Tibial nerve (tissue), 4 donors: ENCODE measurements around the gene BMP5. TPM values are rescaled to one million over a fixed set of nuclear protein-coding genes. Genes with fewer than 3 reads are reported as not detected.

ENCODE experiments used
- DNase-seq, 2 donors: peaks; one replicate each; pipeline ENCODE4 v3.0.0-alpha.2; 2019; ENCODE audit warnings: low spot score in 2 of 2
- H3K27ac ChIP-seq, 4 donors: fragments of 200-600 bp; sonication (generic) in 3 of 4; one replicate each; pipeline ENCODE4 v1.5.1; 2017 to 2019; ENCODE audit warnings: mild to moderate bottlenecking in 1 of 4
- H3K27me3 ChIP-seq, 2 donors: fragments of 200-600 bp; sonication (generic) in 1 of 2; one replicate each; pipeline versions ENCODE4 v1.5.1 to v1.6.0; 2017 to 2019
- H3K36me3 ChIP-seq, 3 donors: fragments of 200-600 bp; sonication (generic); one replicate each; pipeline ENCODE4 v1.5.1; 2018 to 2019
- H3K4me1 ChIP-seq, 4 donors: fragments of 200-600 bp; sonication (generic) in 3 of 4; one replicate each; pipeline ENCODE4 v1.5.1; 2017 to 2019
- H3K4me3 ChIP-seq, 4 donors: fragments of 200-600 bp; sonication (generic) in 3 of 4; one replicate each; pipeline ENCODE4 v1.5.1; 2017 to 2019; ENCODE audit warnings: mild to moderate bottlenecking in 1 of 4, moderate library complexity in 1 of 4
- H3K9me3 ChIP-seq, 4 donors: fragments of 200-600 bp; sonication (generic) in 3 of 4; one replicate each; pipeline ENCODE4 v1.5.1; 2017 to 2019
- EP300 ChIP-seq, 2 donors: sonication (generic); formaldehyde crosslinking; IDR thresholded peaks; one replicate each; pipeline ENCODE4 v1.6.1; 2017; ENCODE audit warnings: antibody characterized with exemption in 2 of 2, mild to moderate bottlenecking in 1 of 2
- POLR2A ChIP-seq, 2 donors: fragments of 450-650 bp; IDR thresholded peaks; one replicate each; pipeline ENCODE4 v1.6.1; 2017; ENCODE audit warnings: antibody characterized with exemption in 2 of 2, mild to moderate bottlenecking in 2 of 2, moderate library complexity in 2 of 2
- WGBS, 2 donors: methylation state at CpG; one replicate each; pipeline ENCODE4 v1.1.5; 2018; 5-methylcytosine and 5-hydroxymethylcytosine counted together
- total RNA-seq, 4 donors: library from RNA; depleted of rRNA; stranded (reverse); fragments of >200 nt; gene quantifications; one replicate each; pipeline ENCODE4 v1.1.0, GENCODE V29; 2016
- TF ChIP-seq, protein P1 (sequence below), 5 experiments: fragments of 200-600 bp in 3 of 5; fragments of 450-650 bp in 2 of 5; sonication (generic) in 3 of 5; IDR thresholded peaks; one replicate each; pipeline ENCODE4 v1.5.1; 2016 to 2019; ENCODE audit warnings: antibody characterized with exemption in 5 of 5, mild to moderate bottlenecking in 3 of 5, moderate library complexity in 2 of 5

Gene BMP5
- total RNA-seq, 4 donors from 2014 or later: 0.44 to 1.5 (median 1.1) TPM

DNA sequence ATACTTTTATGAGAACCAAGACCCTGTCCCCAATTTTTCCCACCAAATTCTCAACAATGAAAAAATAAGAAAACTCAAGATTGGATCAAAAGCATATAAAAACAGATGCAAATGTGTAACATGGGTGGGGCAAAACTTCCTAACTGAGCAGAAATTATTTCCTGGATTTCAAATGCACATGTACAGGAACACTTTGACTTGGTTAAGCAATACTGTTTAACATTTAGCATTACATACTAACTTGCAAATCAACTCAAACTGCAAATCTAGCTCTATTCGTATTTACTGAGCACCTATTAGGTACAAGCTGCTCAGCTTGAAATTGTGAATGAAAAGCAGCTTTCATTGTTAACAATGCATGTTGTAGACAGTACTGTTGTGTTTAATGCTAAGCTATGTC is 40.2 kb downstream of the BMP5 start:
- 53 to 86% methylated on average over 1 of the region's 1 CpG for WGBS, 2 donors
- Histone ChIP-seq H3K36me3 (no peaks in the 10 kb centered on the region), H3K27me3 (no peaks in the 10 kb centered on the region), H3K27ac (no peak overlapping the region), H3K9me3 (no peaks in the 10 kb centered on the region), H3K4me1 (peaks cover 0 to 18% (median 0%) of the 10 kb centered on the region in 4 donors), H3K4me3 (no peak overlapping the region)
- DNase-seq: no peak
- TF ChIP-seq POLR2A (IDR thresholded peaks at IDR 0.05) (no peak), EP300 (IDR thresholded peaks at IDR 0.05) (no peak)
- TF ChIP-seq, protein P1, sequence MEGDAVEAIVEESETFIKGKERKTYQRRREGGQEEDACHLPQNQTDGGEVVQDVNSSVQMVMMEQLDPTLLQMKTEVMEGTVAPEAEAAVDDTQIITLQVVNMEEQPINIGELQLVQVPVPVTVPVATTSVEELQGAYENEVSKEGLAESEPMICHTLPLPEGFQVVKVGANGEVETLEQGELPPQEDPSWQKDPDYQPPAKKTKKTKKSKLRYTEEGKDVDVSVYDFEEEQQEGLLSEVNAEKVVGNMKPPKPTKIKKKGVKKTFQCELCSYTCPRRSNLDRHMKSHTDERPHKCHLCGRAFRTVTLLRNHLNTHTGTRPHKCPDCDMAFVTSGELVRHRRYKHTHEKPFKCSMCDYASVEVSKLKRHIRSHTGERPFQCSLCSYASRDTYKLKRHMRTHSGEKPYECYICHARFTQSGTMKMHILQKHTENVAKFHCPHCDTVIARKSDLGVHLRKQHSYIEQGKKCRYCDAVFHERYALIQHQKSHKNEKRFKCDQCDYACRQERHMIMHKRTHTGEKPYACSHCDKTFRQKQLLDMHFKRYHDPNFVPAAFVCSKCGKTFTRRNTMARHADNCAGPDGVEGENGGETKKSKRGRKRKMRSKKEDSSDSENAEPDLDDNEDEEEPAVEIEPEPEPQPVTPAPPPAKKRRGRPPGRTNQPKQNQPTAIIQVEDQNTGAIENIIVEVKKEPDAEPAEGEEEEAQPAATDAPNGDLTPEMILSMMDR (IDR thresholded peaks at IDR 0.05): no peak

DNA sequence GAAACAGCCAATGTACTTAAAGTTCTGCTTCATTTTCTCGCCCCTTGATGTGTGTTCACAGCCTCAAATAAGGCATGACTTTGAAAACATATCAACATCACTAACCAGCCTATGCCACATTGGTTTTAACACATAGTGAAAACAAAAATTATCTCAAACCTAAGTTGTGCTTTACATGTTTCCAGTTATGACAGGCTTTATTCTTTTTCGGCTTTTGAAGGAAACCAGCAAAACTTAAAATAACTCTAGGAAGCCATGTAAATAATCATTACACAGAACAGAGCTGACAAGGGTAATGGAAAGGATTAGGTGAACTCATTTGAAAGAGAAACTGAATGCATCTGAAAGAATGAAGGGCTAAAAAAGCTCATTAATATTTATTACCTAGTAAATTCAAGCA is 42.1 kb downstream of the BMP5 start:
- Histone ChIP-seq H3K9me3 (no peaks in the 10 kb centered on the region), H3K36me3 (no peaks in the 10 kb centered on the region), H3K27ac (no peak overlapping the region), H3K4me1 (peaks cover 0 to 18% (median 0%) of the 10 kb centered on the region in 4 donors), H3K4me3 (no peak overlapping the region), H3K27me3 (no peaks in the 10 kb centered on the region)
- DNase-seq: no peak
- 83 to 84% methylated on average over 2 of the region's 2 CpGs for WGBS, 2 donors
- TF ChIP-seq, protein P1 (IDR thresholded peaks at IDR 0.05): no peak
- TF ChIP-seq POLR2A (IDR thresholded peaks at IDR 0.05) (no peak), EP300 (IDR thresholded peaks at IDR 0.05) (no peak)

DNA sequence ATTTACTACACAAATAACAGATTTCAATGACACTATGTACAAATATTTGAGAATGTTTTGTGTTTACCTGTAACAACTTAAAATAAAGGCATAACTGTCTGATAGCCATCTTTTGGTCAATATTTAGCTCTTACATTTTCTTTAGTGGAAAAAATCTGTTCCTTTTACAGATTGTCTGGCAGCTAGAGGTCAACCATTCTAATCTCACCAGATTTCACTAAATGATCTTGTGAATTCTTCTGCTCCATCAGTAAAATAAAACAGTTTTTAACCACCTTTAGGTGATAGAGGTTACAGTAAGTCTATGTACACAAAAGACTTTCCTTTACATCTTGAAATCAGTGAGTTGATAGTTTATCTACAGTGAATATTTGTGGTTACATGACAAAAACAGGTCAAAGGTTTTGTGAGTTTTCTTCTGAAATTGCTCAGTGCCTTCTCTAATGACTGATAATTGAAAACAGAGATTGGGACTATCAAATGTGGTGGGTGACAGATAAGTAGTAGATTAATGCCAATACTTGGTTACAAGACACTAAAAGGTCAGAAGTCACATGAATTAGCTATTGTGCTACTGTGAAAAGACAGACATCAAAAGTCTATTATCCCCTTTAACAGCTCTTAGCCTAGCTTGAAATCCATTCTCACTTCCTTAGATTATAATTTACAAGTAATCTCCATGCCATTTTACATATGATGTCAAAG is 47.4 kb downstream of the BMP5 start:
- no peak for DNase-seq

DNA sequence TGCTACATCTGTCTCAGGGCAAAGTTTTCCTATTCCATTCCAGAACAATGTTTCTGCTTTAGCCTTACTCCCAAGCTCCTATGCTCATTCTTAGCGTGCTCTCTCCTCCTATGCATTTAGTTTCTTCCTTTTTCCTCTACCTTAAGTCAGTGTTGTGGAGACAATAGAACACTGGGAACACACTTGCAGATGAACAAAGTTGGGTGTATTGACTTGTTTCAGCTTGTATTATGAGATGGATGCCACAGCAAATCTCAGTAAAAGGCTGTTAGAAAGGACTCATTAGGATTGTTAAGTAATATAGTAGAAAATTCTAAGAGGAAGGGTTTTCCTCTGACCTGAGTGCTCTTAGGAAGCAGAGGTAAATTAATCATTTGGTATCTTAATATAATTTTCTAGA is 48.4 kb downstream of the BMP5 start:
- no peak for DNase-seq
- Histone ChIP-seq H3K4me1 (peaks cover 0 to 34% (median 2%) of the 10 kb centered on the region in 4 donors), H3K36me3 (no peaks in the 10 kb centered on the region), H3K27me3 (no peaks in the 10 kb centered on the region), H3K27ac (peak overlapping the region in 2 of 4 donors; percentile 12 to 22), H3K4me3 (no peak overlapping the region), H3K9me3 (no peaks in the 10 kb centered on the region)
- TF ChIP-seq EP300 (IDR thresholded peaks at IDR 0.05) (no peak), POLR2A (IDR thresholded peaks at IDR 0.05) (no peak)
- TF ChIP-seq, protein P1 (IDR thresholded peaks at IDR 0.05): no peak
- WGBS, 2 donors: 80 to 91% methylated on average over 1 of the region's 1 CpG

More for the DNA sequence above, 47.4 kb downstream of the BMP5 start:
- no peaks in the 10 kb centered on the region for H3K9me3 ChIP-seq
- no peak overlapping the region for H3K4me3 ChIP-seq
- TF ChIP-seq POLR2A (IDR thresholded peaks at IDR 0.05) (no peak), EP300 (IDR thresholded peaks at IDR 0.05) (no peak)
- TF ChIP-seq, protein P1 (IDR thresholded peaks at IDR 0.05): no peak
- H3K4me1 ChIP-seq: peaks cover 0 to 31% (median 2%) of the 10 kb centered on the region in 4 donors
- H3K36me3 ChIP-seq: no peaks in the 10 kb centered on the region
- no peaks in the 10 kb centered on the region for H3K27me3 ChIP-seq
- H3K27ac ChIP-seq: no peak overlapping the region

DNA sequence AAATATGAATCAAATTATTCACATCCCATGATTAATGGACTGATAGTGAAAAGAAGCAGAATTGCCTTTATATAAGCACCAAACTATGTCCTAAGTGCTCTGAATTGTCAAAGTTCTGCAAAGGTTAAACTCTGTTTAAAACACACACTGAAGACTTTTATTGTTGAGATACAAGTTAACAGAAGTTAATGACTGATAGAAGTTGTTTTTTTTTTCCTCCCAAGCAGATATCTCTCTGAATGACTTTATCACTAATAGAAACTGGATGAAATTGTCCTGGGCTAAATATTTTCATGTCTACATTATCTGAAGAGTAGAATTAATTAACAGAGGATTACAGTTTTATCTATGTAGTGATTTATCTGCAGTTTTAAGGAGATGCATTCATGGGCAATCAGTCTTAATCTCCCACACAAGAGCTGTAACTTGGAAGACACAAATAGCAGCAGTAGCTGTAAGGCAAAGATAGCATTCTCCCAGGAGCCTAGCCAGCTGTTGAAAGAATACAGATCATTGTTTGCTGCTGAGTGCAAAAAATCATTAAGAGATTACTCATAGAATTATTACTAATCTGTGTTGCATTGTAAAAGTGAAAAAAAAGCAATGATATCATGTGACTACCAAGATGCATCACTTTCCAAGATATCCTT is 49.9 kb downstream of the BMP5 start:
- peaks cover 0 to 37% (median 2%) of the 10 kb centered on the region in 4 donors for H3K4me1 ChIP-seq
- no peaks in the 10 kb centered on the region for H3K27me3 ChIP-seq
- no peak for DNase-seq
- TF ChIP-seq EP300 (IDR thresholded peaks at IDR 0.05) (peak in 1 of 2 donors; percentile 22), POLR2A (IDR thresholded peaks at IDR 0.05) (no peak)
- TF ChIP-seq, protein P1 (IDR thresholded peaks at IDR 0.05): no peak
- H3K9me3 ChIP-seq: no peaks in the 10 kb centered on the region
- H3K4me3 ChIP-seq: no peak overlapping the region
- peak overlapping the region in 2 of 4 donors; percentile 4 to 78 for H3K27ac ChIP-seq
- no peaks in the 10 kb centered on the region for H3K36me3 ChIP-seq
